ENCODE data around the gene VWC2L.

The VWC2L gene

DNA sequence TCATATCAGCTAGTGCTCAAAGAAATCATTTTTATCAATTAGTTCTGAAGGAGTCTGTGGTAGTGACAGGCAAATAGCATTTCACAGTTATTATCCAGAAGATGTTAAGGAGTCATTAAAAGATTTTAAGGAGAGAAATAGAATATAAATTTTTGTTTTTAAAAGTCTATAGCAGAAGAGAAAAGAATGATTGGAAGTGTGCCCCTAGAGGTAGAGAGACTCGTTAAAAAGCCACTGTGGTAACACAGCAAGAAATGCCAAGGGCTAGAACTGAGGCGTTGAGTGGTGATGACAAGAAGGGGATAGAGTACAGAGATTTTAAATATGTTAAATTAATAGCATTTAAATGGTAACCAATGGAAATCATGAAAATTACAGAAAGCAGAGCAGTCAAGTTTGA lies 78.3 kb downstream of the VWC2L start:
- H3K4me3 ChIP-seq (replicated peaks; ENCODE audit: insufficient read depth, low read length), result no peak overlapping the region
- H3K27me3 ChIP-seq (ENCODE audit: insufficient read depth, poor library complexity, severe bottlenecking), result no peaks in the 10 kb centered on the region
- TF ChIP-seq GABPA (IDR thresholded peaks at IDR 0.05; ENCODE audit: low read depth) (no peak), POLR2AphosphoS5 (IDR thresholded peaks at IDR 0.05; ENCODE audit: low read depth) (no peak), SPI1 (IDR thresholded peaks at IDR 0.05; ENCODE audit: borderline replicate concordance, low read depth) (no peak)
- TF ChIP-seq, protein P1, sequence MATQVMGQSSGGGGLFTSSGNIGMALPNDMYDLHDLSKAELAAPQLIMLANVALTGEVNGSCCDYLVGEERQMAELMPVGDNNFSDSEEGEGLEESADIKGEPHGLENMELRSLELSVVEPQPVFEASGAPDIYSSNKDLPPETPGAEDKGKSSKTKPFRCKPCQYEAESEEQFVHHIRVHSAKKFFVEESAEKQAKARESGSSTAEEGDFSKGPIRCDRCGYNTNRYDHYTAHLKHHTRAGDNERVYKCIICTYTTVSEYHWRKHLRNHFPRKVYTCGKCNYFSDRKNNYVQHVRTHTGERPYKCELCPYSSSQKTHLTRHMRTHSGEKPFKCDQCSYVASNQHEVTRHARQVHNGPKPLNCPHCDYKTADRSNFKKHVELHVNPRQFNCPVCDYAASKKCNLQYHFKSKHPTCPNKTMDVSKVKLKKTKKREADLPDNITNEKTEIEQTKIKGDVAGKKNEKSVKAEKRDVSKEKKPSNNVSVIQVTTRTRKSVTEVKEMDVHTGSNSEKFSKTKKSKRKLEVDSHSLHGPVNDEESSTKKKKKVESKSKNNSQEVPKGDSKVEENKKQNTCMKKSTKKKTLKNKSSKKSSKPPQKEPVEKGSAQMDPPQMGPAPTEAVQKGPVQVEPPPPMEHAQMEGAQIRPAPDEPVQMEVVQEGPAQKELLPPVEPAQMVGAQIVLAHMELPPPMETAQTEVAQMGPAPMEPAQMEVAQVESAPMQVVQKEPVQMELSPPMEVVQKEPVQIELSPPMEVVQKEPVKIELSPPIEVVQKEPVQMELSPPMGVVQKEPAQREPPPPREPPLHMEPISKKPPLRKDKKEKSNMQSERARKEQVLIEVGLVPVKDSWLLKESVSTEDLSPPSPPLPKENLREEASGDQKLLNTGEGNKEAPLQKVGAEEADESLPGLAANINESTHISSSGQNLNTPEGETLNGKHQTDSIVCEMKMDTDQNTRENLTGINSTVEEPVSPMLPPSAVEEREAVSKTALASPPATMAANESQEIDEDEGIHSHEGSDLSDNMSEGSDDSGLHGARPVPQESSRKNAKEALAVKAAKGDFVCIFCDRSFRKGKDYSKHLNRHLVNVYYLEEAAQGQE (IDR thresholded peaks at IDR 0.05; ENCODE audit: insufficient replicate concordance, low read depth), result no peak
- TF ChIP-seq, protein P2, sequence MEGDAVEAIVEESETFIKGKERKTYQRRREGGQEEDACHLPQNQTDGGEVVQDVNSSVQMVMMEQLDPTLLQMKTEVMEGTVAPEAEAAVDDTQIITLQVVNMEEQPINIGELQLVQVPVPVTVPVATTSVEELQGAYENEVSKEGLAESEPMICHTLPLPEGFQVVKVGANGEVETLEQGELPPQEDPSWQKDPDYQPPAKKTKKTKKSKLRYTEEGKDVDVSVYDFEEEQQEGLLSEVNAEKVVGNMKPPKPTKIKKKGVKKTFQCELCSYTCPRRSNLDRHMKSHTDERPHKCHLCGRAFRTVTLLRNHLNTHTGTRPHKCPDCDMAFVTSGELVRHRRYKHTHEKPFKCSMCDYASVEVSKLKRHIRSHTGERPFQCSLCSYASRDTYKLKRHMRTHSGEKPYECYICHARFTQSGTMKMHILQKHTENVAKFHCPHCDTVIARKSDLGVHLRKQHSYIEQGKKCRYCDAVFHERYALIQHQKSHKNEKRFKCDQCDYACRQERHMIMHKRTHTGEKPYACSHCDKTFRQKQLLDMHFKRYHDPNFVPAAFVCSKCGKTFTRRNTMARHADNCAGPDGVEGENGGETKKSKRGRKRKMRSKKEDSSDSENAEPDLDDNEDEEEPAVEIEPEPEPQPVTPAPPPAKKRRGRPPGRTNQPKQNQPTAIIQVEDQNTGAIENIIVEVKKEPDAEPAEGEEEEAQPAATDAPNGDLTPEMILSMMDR (IDR thresholded peaks at IDR 0.05; ENCODE audit: insufficient read depth, low read length), result no peak
- no peak for DNase-seq (ENCODE audit: low read depth in 1 of 2, low spot score in 1 of 2)
- H3K27ac ChIP-seq (replicated peaks), result no peak overlapping the region

- no peak overlapping the region for H3K27ac ChIP-seq (replicated peaks)
- no peaks in the 10 kb centered on the region for H3K27me3 ChIP-seq (ENCODE audit: insufficient read depth, poor library complexity, severe bottlenecking)
- no peak for DNase-seq (ENCODE audit: low read depth in 1 of 2, low spot score in 1 of 2)
- H3K4me3 ChIP-seq (replicated peaks; ENCODE audit: insufficient read depth, low read length), result no peak overlapping the region
- TF ChIP-seq SPI1 (IDR thresholded peaks at IDR 0.05; ENCODE audit: borderline replicate concordance, low read depth) (no peak), GABPA (IDR thresholded peaks at IDR 0.05; ENCODE audit: low read depth) (no peak), POLR2AphosphoS5 (IDR thresholded peaks at IDR 0.05; ENCODE audit: low read depth) (no peak)
- TF ChIP-seq, protein P2 (IDR thresholded peaks at IDR 0.05; ENCODE audit: insufficient read depth, low read length), result no peak
- TF ChIP-seq, protein P1 (IDR thresholded peaks at IDR 0.05; ENCODE audit: insufficient replicate concordance, low read depth), result no peak
Measured at GRCh38 chr2:214489702-214490101, 78.8 kb downstream of the VWC2L start.

DNA sequence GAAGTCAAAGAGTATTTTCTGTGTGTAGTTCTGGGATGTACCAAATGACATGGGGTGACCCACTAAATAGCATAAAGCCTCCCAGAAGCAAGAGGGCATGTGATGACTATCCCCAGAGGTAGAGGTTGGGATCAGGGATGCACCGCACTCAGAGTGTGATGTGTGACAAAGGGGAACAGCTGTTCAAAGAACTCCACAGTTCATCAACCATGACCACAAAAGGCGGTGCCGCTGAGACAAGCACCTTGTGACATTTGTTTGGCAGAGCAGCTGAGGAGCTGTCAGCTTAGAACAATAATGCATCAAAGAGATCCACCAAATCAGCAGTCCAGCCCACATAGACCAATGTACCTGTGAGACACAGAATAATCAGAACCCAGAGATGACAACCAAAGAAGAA lies 81.3 kb downstream of the VWC2L start:
- no peak for TF ChIP-seq SPI1 (IDR thresholded peaks at IDR 0.05; ENCODE audit: borderline replicate concordance, low read depth)
- TF ChIP-seq, protein P1 (IDR thresholded peaks at IDR 0.05; ENCODE audit: insufficient replicate concordance, low read depth), result no peak
- TF ChIP-seq GABPA (IDR thresholded peaks at IDR 0.05; ENCODE audit: low read depth), result no peak
- no peak for TF ChIP-seq POLR2AphosphoS5 (IDR thresholded peaks at IDR 0.05; ENCODE audit: low read depth)
- TF ChIP-seq, protein P2 (IDR thresholded peaks at IDR 0.05; ENCODE audit: insufficient read depth, low read length), result no peak
- Histone ChIP-seq H3K27me3 (ENCODE audit: insufficient read depth, poor library complexity, severe bottlenecking) (no peaks in the 10 kb centered on the region), H3K4me3 (replicated peaks; ENCODE audit: insufficient read depth, low read length) (no peak overlapping the region), H3K27ac (replicated peaks) (no peak overlapping the region)
- no peak for DNase-seq (ENCODE audit: low read depth in 1 of 2, low spot score in 1 of 2)

Measured in HL-60 (cell line).